OCI-LY7 (cell line): ENCODE data around the gene BRCA2.

Experiments used
- EZH2phosphoT487 ChIP-seq: fragments of 200-600 bp; sonication (generic); IDR thresholded peaks from 2 replicates; pipeline ENCODE4 v1.6.1; 2018; ENCODE audit warnings: low read depth, borderline replicate concordance, mild to moderate bottlenecking, mixed run types, antibody characterized with exemption, low read length, moderate library complexity, mixed read lengths
- TF ChIP-seq, protein P1 (sequence below): fragments of 200-600 bp; sonication (generic); conservative IDR thresholded peaks from 2 replicates; pipeline ENCODE4 v1.5.1; 2014; ENCODE audit warnings: mild to moderate bottlenecking, antibody characterized with exemption, low read length, moderate library complexity, mixed read lengths

DNA sequence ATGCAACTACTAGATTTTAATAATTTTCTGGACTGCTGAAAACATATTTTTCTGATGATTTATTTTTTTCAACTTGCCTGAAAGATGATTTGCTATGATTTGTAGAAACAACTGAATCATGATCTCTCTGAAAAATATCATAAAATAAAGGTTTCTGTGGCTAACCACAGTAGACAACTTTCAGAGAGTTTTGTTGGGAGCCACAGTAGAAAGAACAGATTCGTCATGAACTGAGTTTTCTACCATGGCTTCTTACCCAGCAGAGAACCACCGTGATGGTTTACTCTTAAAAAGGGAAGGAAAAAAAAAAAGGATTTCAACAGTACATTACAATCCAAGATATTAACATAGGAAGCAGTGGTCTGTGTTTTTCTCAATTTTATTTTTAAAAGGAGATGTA lies 18.1 kb upstream of the BRCA2 start:
- TF ChIP-seq, protein P1, sequence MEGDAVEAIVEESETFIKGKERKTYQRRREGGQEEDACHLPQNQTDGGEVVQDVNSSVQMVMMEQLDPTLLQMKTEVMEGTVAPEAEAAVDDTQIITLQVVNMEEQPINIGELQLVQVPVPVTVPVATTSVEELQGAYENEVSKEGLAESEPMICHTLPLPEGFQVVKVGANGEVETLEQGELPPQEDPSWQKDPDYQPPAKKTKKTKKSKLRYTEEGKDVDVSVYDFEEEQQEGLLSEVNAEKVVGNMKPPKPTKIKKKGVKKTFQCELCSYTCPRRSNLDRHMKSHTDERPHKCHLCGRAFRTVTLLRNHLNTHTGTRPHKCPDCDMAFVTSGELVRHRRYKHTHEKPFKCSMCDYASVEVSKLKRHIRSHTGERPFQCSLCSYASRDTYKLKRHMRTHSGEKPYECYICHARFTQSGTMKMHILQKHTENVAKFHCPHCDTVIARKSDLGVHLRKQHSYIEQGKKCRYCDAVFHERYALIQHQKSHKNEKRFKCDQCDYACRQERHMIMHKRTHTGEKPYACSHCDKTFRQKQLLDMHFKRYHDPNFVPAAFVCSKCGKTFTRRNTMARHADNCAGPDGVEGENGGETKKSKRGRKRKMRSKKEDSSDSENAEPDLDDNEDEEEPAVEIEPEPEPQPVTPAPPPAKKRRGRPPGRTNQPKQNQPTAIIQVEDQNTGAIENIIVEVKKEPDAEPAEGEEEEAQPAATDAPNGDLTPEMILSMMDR = no peak
- no peak for TF ChIP-seq EZH2phosphoT487
